Right lobe of liver (tissue), 4 donors: ENCODE data around the gene PAK6.

ENCODE experiments used
- CTCF ChIP-seq, 4 donors: fragments of 200-600 bp in 3 of 4; fragments of 450-650 bp in 1 of 4; IDR thresholded peaks; one replicate each; pipeline versions ENCODE4 v1.5.1 to v1.8.0; 2016 to 2022; ENCODE audit warnings: antibody characterized with exemption in 4 of 4, mild to moderate bottlenecking in 2 of 4
- POLR2A ChIP-seq: fragments of 450-650 bp; IDR thresholded peaks from one replicate; pipeline ENCODE4 v1.6.1; 2017; ENCODE audit warnings: antibody characterized with exemption, mild to moderate bottlenecking
- donor health status: DM: no; HTN: no; CAD: no.
- donor health status: DM: no; HTN: no; CAD: no.
- donor health status: DM: no; HTN: yes; CAD: no.

GRCh38 chr15:40274350-40275274 lies 35.7 kb downstream of the PAK6 start:
- TF ChIP-seq CTCF (IDR thresholded peaks at IDR 0.05) (peak; percentile 100), POLR2A (no peak)
